ENCODE results near the gene DAPK1. TPM values are rescaled to one million over a fixed set of nuclear protein-coding genes. Genes with fewer than 3 reads are reported as not detected.

Gene DAPK1
- total and polyA plus RNA-seq, 5 experiments from 2014 or later: 0.55 to 1.9 (median 0.55) TPM; not detected in 2

GRCh38 chr9:87748881-87749280, 251.2 kb downstream of the DAPK1 start:
- no peak overlapping the region for H3K27ac Mint-ChIP-seq
- peaks cover 0 to 13% (median 5%) of the 10 kb centered on the region in 9 donors for H3K9me3 Mint-ChIP-seq
- POLR2A ChIA-PET: no interaction called here
- no peaks in the 10 kb centered on the region for H3K36me3 Mint-ChIP-seq
- H3K4me3 Mint-ChIP-seq: no peak overlapping the region
- H3K27me3 Mint-ChIP-seq: peaks cover 9 to 31% (median 14%) of the 10 kb centered on the region in 5 donors
- DNase-seq: no peak
- ATAC-seq: no peak
- no peaks in the 10 kb centered on the region for H3K4me1 Mint-ChIP-seq

GRCh38 chr9:87749335-87750035, 251.8 kb downstream of the DAPK1 start:
- Mint-ChIP-seq H3K4me1 (no peaks in the 10 kb centered on the region), H3K27ac (no peak overlapping the region), H3K9me3 (peaks cover 0 to 10% (median 3%) of the 10 kb centered on the region in 9 donors), H3K27me3 (peaks cover 8 to 31% (median 14%) of the 10 kb centered on the region in 5 donors), H3K36me3 (no peaks in the 10 kb centered on the region), H3K4me3 (no peak overlapping the region)
- ATAC-seq (no peak), DNase-seq (no peak)
- POLR2A ChIA-PET: no interaction called here

GRCh38 chr9:87750726-87751125, 253.1 kb downstream of the DAPK1 start:
- H3K36me3 Mint-ChIP-seq: peaks cover 0 to 9% (median 0%) of the 10 kb centered on the region in 3 donors
- H3K9me3 Mint-ChIP-seq: peaks cover 0 to 18% (median 5%) of the 10 kb centered on the region in 9 donors
- ATAC-seq: no peak
- DNase-seq: no peak
- POLR2A ChIA-PET: no interaction called here
- no peak overlapping the region for H3K27ac Mint-ChIP-seq
- H3K4me3 Mint-ChIP-seq: no peak overlapping the region
- no peaks in the 10 kb centered on the region for H3K4me1 Mint-ChIP-seq
- peaks cover 8 to 31% (median 20%) of the 10 kb centered on the region in 5 donors for H3K27me3 Mint-ChIP-seq

GRCh38 chr9:87751423-87751822, 253.8 kb downstream of the DAPK1 start:
- POLR2A ChIA-PET: no interaction called here
- no peaks in the 10 kb centered on the region for H3K4me1 Mint-ChIP-seq
- H3K9me3 Mint-ChIP-seq: peaks cover 0 to 18% (median 5%) of the 10 kb centered on the region in 9 donors
- DNase-seq (no peak), ATAC-seq (no peak)
- no peak overlapping the region for H3K27ac Mint-ChIP-seq
- peaks cover 8 to 28% (median 17%) of the 10 kb centered on the region in 5 donors for H3K27me3 Mint-ChIP-seq
- peaks cover 0 to 9% (median 0%) of the 10 kb centered on the region in 3 donors for H3K36me3 Mint-ChIP-seq
- no peak overlapping the region for H3K4me3 Mint-ChIP-seq

- no peaks in the 10 kb centered on the region for H3K4me1 Mint-ChIP-seq
- no peak overlapping the region for H3K4me3 Mint-ChIP-seq
- ATAC-seq: no peak
- POLR2A ChIA-PET: no interaction called here
- no peak overlapping the region for H3K27ac Mint-ChIP-seq
- H3K36me3 Mint-ChIP-seq: peaks cover 0 to 9% (median 0%) of the 10 kb centered on the region in 3 donors
- H3K9me3 Mint-ChIP-seq: peaks cover 0 to 18% (median 6%) of the 10 kb centered on the region in 9 donors
- peaks cover 7 to 23% (median 15%) of the 10 kb centered on the region in 5 donors for H3K27me3 Mint-ChIP-seq
- no peak for DNase-seq
Observed at GRCh38 chr9:87751868-87752267, 254.2 kb downstream of the DAPK1 start.

GRCh38 chr9:87753313-87753712, 255.6 kb downstream of the DAPK1 start:
- peaks cover 0 to 9% (median 0%) of the 10 kb centered on the region in 3 donors for H3K36me3 Mint-ChIP-seq
- ATAC-seq: no peak
- no peak overlapping the region for H3K4me3 Mint-ChIP-seq
- POLR2A ChIA-PET: no interaction called here
- H3K9me3 Mint-ChIP-seq: peaks cover 0 to 18% (median 6%) of the 10 kb centered on the region in 9 donors
- H3K27ac Mint-ChIP-seq: no peak overlapping the region
- H3K27me3 Mint-ChIP-seq: peaks cover 5 to 12% (median 11%) of the 10 kb centered on the region in 5 donors
- H3K4me1 Mint-ChIP-seq: no peaks in the 10 kb centered on the region
- no peak for DNase-seq

Other genes with a start within 250 kb of the DAPK1 start
- gene CTSL, start 228.3 kb downstream of the DAPK1 start, total RNA-seq: 10 to 100 TPM; 27.3 to 27.5 TPM
- 1 to 10 TPM in 1 of 3 donors, under 1 TPM in 1, not detected in 1; 0.87 to 7.4 TPM for gene CTSL, start 228.3 kb downstream of the DAPK1 start, polyA plus RNA-seq